Activated naive CD4-positive, alpha-beta T cell treated with anti-CD3 and anti-CD28 coated beads, Interleukin-2, amount 50 U/mL, for 16 hours (primary cell): ENCODE measurements around the gene PSMG4.
"Not testable (repeated sequence)": the region's sequence is repeated elsewhere in the genome, so short reads cannot be mapped to it uniquely, and the experiment has no call there.

Source experiments
- DNase-seq: peaks from one replicate; pipeline ENCODE4 v3.0.0-alpha.2; 2020

PSMG4 gene

DNA sequence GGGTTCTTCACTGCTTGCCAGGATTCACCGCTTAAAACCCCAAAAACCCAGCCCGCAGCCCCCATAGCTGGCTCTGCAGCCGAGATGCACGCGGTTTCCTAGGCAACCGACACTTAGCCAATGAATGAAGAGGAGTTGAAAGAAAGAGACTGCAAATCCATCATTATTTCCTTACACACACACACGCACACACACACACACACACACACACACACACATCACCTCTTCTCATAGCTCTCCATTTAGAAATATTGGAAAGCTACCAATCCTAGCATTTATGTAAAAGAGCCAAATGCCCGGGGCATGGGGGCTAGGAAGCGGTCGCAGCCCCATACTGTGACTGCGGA lies 27.9 kb upstream of the PSMG4 start:
- DNase-seq: no peak

DNA sequence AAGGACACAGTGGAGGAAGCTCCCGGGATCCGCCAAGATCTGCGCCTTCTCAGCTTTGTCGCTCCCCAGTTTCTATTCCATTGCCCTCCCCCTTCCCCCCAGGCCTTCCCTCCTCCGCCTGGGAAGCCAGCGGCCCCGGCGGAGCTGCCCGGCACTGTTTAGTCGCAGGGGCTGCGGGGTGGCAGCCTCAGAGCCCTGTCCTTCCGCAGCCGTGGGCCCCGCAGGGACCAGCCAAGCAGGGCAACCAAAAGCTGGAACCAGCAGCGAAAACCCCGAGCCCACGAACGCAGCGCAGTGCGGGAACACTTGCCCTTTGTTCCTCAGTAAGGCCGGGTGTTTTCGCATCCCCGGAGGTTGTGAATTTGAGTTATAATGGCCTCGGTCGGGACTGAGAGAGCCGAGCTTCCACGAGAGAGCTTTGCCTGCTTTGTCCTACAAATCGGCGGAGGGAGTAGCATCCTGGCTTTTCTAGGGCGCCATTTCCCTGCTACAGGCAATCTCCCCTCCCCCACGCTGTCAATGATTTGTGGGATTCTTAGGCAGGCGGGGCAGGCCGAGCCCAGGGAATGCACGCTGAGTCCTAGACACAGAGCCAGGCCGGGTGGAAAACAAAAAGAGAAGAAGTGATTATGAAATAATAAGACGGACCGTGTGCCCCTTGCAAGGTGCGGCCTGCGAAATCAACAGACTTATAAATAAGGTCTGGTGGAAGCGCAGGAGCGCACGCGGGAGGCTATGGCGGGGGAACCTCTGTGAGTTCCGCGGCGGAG lies 27.3 kb upstream of the PSMG4 start:
- peak; percentile 17 for DNase-seq

DNA sequence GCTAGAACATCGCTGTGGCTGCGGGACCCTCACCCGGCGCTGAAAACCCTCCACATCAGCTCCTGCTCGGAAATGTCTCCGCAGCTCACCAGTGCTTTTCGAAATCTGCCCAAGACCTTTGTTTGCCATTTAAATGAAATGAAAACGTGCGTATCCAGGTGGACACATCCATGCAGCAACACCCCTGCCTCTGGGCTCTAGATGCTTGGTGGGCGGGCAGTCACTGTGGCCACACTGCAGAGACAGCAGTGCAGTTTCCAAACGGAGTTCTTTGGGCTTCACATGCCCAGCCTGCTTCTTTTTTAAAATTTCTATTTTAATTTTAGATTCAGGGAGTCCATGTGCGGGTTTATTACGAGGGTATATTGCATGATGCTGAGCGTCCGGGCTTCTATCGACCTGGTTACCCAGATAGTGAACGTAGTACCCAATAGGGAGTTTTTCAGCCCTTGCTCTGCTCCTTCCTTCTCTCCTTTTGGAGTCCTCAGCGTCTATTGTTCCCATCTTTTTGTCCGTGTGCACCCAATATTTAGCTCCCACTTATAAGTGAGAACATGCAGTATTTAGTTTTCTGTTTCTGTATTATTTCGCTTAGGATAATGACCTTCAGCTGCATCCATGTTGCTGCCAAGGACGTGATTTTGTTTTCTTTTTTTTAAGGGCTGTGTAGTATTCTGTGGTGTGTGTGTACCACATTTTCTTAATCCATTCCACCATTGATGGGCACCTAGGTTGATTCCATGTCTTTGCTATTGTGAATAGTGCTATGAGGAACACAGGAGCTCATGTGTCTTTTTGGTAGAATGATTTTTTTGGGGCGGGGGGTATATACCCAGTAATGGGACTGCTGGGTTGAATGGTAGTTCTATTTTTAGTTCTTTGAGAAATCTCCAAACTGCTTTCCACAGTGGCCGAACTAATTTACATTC lies 26.5 kb upstream of the PSMG4 start:
- DNase-seq: no peak

DNA sequence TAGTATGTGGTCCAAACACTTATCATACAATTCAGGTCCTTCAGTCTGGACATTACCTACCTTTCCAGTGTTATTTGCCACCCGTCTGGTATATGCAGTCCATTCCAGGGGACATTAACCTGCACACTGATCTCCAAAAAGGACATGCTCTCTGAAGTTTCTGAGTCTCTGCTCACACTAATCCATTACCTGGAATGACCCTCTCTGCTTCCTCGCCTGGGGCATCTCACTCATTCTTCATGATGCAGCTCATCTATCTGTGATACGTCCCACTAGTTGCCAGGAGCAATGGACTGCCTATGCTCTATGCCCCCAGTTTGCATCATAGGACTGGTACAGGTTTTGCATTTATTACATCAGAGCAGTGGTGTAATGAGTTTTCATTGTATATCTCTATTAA lies 25.4 kb upstream of the PSMG4 start:
- DNase-seq: no peak

DNA sequence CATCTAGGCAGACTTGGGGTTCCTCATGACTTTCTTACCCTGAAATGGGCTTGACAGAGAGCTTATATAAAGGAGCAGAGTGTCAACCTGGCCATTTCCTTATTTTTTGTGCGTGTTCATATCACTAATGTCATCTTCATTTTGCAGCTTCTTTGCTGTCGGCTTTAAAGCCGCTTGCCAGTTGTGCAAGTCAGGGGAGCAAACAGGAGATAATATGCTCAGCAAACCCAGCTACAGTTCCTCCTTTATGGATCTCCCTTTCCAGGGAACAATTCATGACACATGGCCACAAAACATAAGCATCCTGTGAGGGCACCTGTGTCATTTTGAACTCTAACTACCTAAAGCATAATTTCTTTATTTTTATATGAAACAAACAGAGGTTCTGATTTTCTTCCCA lies 24.8 kb upstream of the PSMG4 start:
- no peak for DNase-seq

DNA sequence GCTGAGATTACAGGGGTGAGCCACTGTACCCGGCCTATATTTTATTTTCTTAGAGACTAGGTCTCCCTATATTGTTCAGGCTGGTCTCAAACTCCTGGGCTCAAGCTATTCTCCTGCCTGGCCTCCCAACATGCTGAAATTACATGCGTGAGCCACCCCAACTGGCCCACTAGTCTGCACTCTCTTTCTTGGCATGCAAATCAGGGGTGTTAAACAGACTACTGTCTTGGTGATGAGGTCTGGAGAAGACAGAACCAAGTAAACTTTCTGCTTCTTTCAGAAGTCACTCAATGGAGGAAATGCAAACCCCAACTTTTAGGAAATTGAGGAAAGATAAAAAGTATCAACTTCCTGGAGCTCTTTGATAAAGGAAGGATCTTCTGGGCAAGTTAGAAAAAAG lies 23.3 kb upstream of the PSMG4 start:
- DNase-seq: no peak

DNA sequence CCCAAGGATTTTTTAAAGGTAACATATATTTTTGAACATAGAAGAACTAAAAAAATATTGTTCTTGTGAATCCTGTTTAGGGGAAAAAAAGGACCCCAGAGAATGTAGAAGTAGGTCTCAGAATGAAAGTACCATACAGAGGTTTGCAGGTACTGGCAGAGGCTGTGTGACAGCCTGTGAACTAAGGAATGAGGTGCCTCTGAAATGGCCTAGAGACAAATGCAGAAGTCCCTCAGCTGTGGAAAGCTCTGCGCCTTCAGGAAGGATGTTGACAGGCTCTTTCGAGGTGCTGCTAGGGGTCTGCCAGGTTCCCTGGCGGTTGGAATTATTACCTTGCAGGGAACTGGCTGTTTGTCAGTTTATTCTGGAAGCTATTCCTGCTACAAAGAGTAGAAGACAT lies 22.7 kb upstream of the PSMG4 start:
- no peak for DNase-seq

DNA sequence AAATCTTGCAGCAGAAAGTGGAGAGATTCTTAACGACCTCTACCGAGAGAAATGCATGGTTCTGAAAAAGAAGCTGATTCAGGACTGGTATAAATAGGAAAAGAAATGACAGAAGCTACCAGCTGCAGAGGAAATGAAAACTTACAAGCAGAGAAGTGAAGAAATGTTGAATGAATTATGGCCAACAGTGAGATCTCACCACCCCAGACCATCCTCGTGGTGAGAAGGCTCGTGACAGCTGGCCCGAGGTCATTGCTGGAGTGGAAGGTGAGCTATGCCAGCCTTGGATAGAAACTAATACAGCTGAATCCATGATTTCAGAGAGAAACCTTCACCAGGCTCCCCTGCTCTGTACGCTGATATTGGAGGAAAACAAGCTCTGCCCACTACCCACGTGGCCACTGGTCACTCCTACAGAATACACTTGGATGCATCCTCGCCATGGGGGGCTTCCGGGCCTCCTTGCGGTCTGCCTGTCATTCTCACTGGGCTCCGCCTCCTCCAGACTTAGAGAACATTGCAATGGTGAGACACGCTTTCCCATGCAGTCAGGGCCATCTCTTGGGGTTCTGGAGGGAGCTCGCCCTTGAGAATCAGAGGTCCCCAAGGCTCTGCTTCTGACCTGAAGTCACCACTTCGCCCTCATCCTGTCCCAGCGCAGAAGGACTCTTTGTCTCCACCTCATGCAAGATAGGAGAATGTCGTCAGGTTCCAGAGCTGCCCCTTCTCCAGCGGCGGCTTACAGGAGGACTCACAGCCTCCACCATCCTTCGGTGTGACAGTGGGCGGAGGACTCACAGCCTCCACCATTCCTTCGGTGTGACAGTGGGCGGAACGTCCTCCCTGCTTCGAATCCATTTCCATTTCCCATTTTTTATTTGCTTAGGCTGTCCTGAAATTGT lies 20.7 kb upstream of the PSMG4 start:
- DNase-seq: no peak

DNA sequence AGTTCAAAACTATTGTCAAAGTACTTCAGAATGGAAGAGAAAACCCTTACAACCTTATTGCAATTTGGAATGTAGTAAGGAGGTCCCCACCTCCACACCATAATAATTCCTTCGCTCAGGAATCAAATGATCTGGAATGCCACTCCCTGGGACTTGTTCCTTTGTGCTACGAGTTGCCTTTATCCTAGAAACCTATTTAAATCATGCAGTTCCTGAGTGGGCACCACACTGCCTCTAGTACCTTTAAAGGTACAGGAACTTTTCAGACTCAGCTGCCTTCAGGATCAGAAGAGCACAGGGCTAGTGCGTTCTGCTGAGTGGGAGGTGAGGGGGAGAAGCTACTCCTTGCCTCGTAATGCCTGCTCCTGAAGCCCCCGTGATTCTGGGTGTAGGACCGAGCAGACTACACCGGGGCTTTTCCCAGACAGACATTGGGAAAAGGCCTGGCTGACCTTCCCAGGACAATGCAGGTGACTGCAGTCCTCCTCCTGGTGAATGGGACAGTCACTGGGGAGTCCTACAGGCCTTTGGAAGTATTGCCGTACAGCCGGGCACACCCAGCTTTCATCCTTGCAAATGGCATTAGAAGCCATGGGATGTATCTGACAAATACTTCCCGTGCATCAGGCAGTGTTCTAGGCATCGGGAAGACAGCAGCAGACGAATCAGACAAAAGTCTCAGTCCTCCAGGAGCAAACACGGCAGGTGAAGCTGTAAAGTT lies 19.5 kb upstream of the PSMG4 start:
- DNase-seq: no peak

DNA sequence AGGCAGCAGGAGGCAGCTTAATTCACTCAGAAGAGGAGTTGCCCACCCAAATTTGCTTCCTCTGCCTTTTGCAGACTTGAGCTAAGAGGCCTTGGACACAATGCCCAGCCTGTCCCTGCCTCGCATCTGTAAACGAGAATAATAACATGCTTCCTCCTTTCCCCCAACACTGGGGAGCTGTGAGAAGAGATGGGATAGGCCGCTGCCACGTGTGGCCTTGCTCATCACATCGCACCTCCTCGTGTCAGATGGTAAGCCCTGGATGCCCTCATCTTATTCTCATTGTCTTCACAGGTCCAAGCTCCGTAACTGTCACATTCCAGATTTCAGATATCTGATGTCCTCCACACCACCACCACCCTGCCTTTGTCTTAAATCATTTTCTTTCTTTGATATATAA lies 18.2 kb upstream of the PSMG4 start:
- DNase-seq: no peak

DNA sequence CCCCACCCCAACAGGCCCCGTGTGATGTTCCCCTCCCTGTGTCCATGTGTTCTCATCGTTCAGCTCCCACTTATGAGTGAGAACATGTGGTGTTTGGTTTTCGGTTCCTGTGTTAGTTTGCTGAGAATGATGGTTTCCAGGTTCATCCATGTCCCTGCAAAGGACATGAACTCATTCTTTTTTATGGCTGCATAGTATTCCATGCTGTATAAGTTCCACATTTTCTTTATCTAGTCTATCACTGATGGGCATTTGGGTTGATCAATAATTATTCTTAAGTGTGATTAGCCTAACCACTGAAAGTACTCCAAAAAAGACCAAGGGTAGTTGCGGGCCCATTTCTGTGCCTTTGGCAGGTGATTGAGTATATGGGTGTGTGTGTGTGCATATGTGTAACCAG lies 17.0 kb upstream of the PSMG4 start:
- DNase-seq: not testable (repeated sequence)

DNA sequence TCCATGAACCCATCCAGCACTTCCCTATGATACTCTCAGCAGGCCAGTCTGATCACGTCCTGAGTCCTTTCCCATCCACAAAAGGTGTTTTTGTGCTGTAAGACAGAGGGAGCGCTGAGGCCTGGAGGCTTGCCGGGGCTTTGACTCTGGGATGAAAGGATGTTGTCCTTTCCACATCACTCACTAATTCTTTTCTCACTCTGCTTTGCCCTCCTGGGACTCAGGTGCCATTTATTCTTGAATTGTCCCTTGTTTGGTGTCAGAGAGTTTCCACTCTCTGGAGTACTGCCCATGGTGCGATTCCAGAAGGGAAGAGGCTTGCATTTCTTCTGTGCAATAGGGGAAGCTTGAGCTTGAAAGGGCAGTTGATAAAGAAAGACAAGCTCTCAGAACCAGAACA lies 16.0 kb upstream of the PSMG4 start:
- no peak for DNase-seq

DNA sequence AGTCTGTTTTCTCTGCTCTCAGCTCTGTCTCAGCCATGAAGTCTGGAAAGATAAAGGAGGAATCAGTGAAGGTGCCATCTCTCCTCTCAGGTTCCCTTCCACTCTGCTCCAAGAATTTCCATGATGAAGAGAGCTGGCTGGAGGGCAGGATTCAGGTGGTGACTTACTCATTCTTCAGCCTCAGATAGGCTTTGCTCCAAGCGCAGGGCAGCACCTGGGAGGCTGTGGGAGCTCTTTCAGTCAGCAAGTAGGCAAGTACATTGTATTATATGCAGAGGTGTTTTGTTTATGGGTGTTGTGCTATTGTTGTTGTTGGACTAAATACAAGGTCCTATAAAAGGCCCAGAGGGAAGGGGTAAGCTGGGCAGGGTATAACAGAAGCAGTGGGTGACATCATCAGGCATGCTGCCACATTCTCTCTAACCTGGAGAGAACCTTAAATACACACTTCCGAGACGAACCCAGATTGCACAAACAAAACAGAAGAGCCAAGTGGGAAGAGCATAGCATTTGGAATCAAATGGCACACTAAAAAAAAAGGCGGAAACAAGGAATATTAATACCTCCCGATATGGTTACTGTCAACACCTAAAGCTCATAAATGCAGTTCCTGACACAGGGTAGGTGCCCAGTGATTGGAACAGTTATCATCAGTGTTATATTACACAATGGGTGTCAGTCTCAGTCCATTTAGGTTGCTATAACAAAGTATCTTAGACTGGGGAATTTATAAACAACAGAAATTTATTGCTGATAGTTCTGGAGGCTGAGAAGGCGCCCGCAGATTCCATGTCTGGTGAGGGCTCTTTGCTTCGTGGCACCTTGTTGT lies 14.5 kb upstream of the PSMG4 start:
- DNase-seq: no peak

DNA sequence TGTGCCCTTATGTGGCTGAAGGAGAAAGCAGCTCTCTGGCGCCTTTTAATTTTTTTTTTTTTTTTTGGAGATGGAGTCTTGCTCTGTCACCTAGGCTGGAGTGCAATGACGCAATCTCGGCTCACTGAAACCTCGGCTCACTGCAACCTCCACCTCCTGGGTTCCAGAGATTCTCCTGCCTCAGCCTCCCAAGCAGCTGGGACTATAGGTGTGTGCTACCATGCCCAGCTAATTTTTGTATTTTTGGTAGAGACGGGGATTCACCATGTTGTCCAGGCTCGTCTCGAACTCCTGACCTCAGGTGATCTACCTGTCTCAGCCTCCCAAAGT lies 13.9 kb upstream of the PSMG4 start:
- DNase-seq: not testable (repeated sequence)

DNA sequence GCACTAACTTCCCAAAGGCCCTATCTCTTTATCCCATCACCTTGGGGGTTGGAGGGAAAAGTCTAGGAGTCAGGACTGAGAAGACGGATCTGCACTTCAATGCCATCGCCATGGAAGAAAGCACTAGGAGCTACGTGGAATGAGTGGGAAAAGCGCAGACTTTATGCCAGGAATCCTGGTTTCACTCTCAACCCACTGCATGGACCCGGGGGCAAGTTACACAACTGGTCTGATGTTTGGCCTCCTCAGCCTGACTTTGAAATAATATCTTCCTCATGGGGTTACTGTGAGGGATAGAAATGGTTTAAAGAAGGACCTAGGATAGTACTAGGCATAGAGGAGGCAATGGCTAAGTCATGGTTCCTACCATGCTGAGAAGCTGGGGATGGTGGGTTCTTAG lies 13.5 kb upstream of the PSMG4 start:
- no peak for DNase-seq

DNA sequence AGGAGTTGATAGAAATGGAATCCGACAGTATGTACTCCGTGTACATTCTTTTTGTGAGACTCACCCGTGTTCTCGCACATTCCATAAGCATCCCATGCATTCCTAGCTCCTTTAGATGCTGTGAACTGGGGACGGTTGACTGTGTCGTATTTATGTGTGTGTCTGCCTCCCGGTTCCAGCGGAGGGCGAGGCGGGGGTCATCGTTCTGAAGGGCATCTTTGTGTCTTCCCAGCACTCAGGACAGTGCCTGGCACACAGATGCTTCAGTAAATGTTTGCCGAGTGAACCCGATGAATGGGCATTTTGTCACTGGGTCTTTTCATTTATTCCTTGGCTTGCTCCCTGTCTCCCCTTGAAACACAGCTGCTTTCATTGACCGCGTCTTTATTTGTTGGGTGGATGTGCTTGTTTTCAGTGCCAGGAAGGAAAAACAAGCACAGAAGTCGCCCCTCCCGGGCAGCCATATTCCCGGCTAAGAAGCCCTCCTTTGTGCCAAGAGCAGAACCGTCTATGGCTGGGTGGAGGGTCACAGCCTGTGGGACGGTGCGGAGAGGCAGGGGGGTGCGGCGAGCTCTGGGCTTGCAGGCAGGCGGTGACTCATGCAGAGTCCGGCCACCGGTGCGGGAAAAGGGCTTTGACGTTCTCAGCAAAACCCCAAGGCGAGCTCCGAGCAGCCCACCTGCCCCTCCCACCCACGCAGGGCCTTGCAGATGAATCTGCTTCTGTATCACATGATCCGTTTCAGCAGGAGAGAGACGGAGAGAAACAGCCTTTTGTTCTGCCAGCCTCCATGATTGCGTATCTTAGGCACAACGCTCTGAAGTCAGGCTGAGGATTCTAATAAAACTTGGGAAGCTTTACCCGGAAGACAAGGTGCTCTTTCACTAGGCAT lies 11.2 kb upstream of the PSMG4 start:
- no peak for DNase-seq

DNA sequence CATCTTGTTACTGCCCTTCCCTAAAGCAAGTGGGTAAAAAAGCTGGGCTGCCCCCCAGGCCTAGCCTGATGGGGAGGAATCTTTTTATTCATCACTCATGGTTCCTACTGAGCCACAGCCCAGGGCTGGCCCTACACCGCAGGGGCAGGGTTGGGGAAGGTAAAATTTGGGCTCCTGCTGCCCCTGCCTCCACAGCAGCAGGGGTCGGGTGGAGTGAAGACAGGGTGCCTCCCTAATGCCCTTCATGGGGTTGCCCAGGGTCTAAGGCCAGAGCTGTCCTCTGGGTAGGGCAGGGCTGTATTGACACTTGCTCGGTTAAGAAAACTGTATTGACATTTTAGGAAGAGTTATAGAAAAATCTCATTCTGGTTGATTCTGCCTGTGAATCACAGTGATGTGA lies 8.9 kb upstream of the PSMG4 start:
- no peak for DNase-seq

DNA sequence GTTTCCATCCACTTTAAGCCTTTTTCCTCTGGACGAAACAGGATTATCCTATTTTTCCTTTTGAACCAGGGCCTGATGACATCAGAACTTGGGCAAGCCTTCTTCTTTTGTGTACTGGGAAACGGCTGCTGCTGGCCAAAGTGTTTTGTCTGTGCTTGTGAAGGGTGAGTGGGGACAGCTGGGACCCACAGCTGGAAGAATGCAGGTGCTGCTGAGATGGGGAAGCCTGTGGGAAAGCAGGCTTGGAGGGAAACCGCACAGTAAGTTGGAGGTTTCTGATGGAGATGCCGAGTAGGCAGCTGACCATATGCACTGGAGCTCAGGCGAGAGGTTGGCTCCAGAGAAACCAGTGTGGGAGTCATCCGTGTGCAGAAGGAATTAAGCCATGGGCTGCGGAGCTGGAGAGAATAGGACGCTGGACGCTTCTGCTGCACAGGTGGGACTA lies 8.5 kb upstream of the PSMG4 start:
- no peak for DNase-seq

DNA sequence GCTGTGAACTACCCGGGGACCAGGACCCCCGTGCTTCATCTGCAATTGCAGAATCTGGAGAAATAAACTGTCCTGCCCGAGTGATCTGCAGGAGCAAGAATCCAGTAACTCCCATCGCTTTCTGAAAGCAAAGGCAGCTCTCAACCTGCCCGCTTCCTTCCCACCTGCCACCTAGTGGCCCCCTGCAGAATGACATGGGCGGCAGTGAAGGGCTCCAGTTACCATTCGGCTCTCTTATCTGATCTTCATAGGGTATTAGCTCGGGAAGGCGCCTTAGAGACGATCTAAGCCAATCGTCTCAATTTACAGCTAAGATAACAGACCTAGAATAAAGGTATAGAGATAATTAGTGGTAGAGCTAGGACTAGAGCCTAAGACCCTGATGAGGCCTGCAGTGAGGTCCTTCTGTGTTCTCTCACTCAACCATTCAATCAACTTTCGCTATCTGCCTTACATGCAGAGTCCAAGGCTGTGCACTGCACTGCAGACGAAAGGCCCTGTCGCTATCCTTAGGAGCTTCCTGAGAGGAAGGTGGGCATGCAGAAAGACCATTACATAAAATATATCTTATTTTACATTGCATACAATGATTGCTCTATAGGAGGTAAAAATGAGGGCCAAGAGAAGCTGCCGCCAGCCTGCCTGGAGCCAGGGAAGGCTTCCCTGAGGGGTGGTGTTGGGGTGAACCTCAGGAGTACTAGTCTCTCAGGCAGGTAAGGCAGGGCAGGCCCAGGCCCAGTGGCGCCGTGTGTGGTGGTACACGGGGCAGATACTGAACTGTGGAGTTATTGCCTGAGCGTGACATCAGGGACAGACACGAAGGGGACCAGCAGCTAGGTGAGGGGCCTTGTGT lies 7.1 kb upstream of the PSMG4 start:
- DNase-seq: peak; percentile 81

DNA sequence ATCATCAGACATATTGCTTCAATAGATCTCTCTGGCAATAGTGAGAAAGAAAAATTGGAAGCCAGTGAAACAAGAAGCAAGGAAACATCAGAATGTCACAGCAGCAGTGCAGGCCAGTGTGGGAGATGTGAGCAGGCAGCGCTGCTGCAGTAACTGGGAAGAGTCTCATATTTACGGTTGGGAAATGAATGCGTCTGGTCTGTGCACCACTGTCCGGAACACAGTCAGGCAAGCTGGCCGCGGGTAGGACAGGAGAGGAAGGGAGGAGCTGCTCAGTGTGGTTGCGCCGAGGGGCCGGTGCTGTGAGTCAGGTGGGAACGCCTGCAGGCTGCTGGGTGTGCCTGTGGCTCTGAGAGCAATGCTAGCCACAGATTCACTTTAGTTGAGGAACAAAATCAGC lies 6.4 kb upstream of the PSMG4 start:
- DNase-seq: no peak
